ENCODE results near the gene SPRN.

DNA sequence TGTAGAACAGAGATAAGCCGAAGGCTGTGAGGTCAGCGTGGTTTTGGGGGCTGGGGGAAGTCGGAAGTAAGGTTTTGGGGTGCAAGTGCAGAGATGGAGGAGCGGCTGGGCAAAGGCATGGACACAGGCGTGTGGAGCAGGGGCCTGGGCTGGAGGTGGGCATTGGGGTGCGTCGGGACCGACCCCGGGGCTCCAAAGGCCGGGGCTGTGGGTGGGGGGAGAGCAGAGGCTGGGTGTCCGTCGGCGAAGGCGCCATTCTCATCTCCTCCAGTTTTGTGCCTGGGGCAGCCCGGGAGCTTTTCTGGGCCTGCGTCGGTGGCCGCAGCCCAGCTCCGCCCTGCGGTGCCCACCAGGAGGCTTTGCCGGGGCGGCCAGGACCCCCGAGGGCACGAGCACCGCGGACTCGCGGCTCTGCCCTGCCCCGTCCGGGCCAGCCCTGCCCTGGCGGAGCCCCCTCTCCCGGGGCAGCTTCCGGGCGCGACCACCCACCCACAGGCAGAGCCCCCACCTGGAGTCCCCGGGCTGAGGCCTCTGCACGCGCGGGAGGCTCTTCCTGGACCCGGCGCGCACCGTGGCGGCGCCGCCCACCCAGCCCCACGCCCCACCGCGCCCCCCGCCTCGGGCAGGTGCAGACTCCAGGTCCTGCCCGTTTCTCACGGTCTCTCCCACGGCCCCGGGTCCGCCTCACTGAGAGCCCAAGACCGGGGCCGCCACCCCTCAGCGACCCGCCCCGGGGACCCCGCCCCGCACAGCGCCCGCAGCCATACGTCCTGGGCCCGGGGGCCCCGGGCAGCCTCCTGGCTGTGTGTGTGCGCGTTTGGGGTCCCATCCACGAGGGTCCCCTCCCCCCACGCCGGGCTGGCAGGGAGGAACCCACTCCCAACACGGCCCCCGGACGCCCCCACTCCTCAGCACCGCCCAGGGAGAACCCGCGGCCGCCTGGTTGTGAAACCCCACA lies 21.6 kb upstream of the SPRN start:
- TF ChIP-seq, protein P1, sequence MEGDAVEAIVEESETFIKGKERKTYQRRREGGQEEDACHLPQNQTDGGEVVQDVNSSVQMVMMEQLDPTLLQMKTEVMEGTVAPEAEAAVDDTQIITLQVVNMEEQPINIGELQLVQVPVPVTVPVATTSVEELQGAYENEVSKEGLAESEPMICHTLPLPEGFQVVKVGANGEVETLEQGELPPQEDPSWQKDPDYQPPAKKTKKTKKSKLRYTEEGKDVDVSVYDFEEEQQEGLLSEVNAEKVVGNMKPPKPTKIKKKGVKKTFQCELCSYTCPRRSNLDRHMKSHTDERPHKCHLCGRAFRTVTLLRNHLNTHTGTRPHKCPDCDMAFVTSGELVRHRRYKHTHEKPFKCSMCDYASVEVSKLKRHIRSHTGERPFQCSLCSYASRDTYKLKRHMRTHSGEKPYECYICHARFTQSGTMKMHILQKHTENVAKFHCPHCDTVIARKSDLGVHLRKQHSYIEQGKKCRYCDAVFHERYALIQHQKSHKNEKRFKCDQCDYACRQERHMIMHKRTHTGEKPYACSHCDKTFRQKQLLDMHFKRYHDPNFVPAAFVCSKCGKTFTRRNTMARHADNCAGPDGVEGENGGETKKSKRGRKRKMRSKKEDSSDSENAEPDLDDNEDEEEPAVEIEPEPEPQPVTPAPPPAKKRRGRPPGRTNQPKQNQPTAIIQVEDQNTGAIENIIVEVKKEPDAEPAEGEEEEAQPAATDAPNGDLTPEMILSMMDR (IDR thresholded peaks at IDR 0.05) = no peak
- TF ChIP-seq EP300 (IDR thresholded peaks at IDR 0.05) (no peak), POLR2A (IDR thresholded peaks at IDR 0.05) (no peak)

Measured in sigmoid colon (tissue), 4 donors.